Skeletal muscle tissue (tissue), 4 donors: ENCODE data around the gene STAMBP. TPM values are rescaled to one million over a fixed set of nuclear protein-coding genes. Genes with fewer than 3 reads are reported as not detected.
"Not testable (repeated sequence)": the region's sequence is repeated elsewhere in the genome, so short reads cannot be mapped to it uniquely, and the experiment has no call there.

ENCODE experiments used
- H3K27ac ChIP-seq: one replicate; pipeline ENCODE4 v1.7.0; 2013; ENCODE audit warnings: mild to moderate bottlenecking, low read depth, low read length, inconsistent platforms
- H3K27me3 ChIP-seq, 3 donors: one replicate each; pipeline ENCODE4 v1.7.0; 2013; ENCODE audit warnings: low read length in 3 of 3; ENCODE audit not compliant: control insufficient read depth in 3 of 3, insufficient read depth in 3 of 3
- H3K36me3 ChIP-seq, 3 donors: one replicate each; pipeline ENCODE4 v1.7.0; 2013; ENCODE audit warnings: low read length in 3 of 3; ENCODE audit not compliant: control insufficient read depth in 3 of 3, insufficient read depth in 3 of 3
- H3K4me1 ChIP-seq, 3 donors: one replicate each; pipeline ENCODE4 v1.7.0; 2013; ENCODE audit warnings: low read length in 3 of 3, mild to moderate bottlenecking in 3 of 3; ENCODE audit not compliant: control insufficient read depth in 3 of 3, insufficient read depth in 3 of 3
- H3K4me3 ChIP-seq, 3 donors: one replicate each; pipeline ENCODE4 v1.7.0; 2013; ENCODE audit warnings: low read length in 3 of 3
- H3K9ac ChIP-seq, 3 donors: one replicate each; pipeline ENCODE4 v1.7.0; 2013; ENCODE audit warnings: low read length in 3 of 3, mild to moderate bottlenecking in 3 of 3, moderate library complexity in 2 of 3, low read depth in 1 of 3
- H3K9me3 ChIP-seq, 3 donors: one replicate each; pipeline ENCODE4 v1.7.0; 2013; ENCODE audit warnings: low read length in 3 of 3; ENCODE audit not compliant: control insufficient read depth in 3 of 3
- total RNA-seq: library from RNA; depleted of rRNA; stranded (reverse); fragments of >200 nt; gene quantifications from one replicate; pipeline ENCODE4 v1.2.3, GENCODE V29; 2014
- donor health status: Osteomylitis.

Gene STAMBP
- total RNA-seq, 1 donor from 2014 or later = 12.0 TPM

GRCh38 chr2:73902284-73902683 is 73.5 kb downstream of the STAMBP start:
- Histone ChIP-seq H3K27ac (no peak overlapping the region), H3K36me3 (no peaks in the 10 kb centered on the region), H3K27me3 (peaks cover 10 to 13% (median 12%) of the 10 kb centered on the region in 3 donors), H3K9ac (no peak overlapping the region), H3K4me3 (no peak overlapping the region), H3K9me3 (no peaks in the 10 kb centered on the region), H3K4me1 (peaks cover 0 to 2% (median under 1%) of the 10 kb centered on the region in 3 donors)

GRCh38 chr2:73903313-73903712 is 74.6 kb downstream of the STAMBP start:
- no peaks in the 10 kb centered on the region for H3K9me3 ChIP-seq
- no peak overlapping the region for H3K4me3 ChIP-seq
- H3K9ac ChIP-seq = no peak overlapping the region
- H3K36me3 ChIP-seq = no peaks in the 10 kb centered on the region
- no peak overlapping the region for H3K27ac ChIP-seq
- H3K27me3 ChIP-seq = peaks cover 10 to 13% (median 12%) of the 10 kb centered on the region in 3 donors
- H3K4me1 ChIP-seq = no peaks in the 10 kb centered on the region

GRCh38 chr2:73903949-73904613 is 75.3 kb downstream of the STAMBP start:
- peaks cover 10 to 13% (median 12%) of the 10 kb centered on the region in 3 donors for H3K27me3 ChIP-seq
- not testable (repeated sequence) for H3K9ac ChIP-seq, H3K27ac ChIP-seq, H3K4me1 ChIP-seq, H3K9me3 ChIP-seq, H3K4me3 ChIP-seq, H3K36me3 ChIP-seq

- Histone ChIP-seq H3K4me1 (no peaks in the 10 kb centered on the region), H3K9me3 (no peaks in the 10 kb centered on the region), H3K4me3 (no peak overlapping the region), H3K27me3 (peaks cover 10 to 13% (median 12%) of the 10 kb centered on the region in 3 donors), H3K9ac (no peak overlapping the region), H3K36me3 (no peaks in the 10 kb centered on the region), H3K27ac (no peak overlapping the region)
These were observed 76.2 kb downstream of the STAMBP start for GRCh38 chr2:73904952-73905351.

GRCh38 chr2:73906847-73907505 is 78.2 kb downstream of the STAMBP start:
- Histone ChIP-seq H3K36me3 (no peaks in the 10 kb centered on the region), H3K27ac (no peak overlapping the region)

GRCh38 chr2:73907840-73908452 is 79.2 kb downstream of the STAMBP start:
- Histone ChIP-seq H3K36me3 (no peaks in the 10 kb centered on the region), H3K9me3 (no peaks in the 10 kb centered on the region), H3K4me3 (no peak overlapping the region), H3K27ac (no peak overlapping the region), H3K4me1 (no peaks in the 10 kb centered on the region), H3K27me3 (peaks cover 0 to 4% (median 0%) of the 10 kb centered on the region in 3 donors), H3K9ac (no peak overlapping the region)

More at GRCh38 chr2:73906847-73907505, 78.2 kb downstream of the STAMBP start:
- Histone ChIP-seq H3K4me3 (no peak overlapping the region), H3K9ac (no peak overlapping the region), H3K27me3 (peaks cover 6 to 9% (median 6%) of the 10 kb centered on the region in 3 donors), H3K4me1 (no peaks in the 10 kb centered on the region), H3K9me3 (no peaks in the 10 kb centered on the region)

GRCh38 chr2:73908689-73909652 is 80.2 kb downstream of the STAMBP start:
- H3K4me1 ChIP-seq = no peaks in the 10 kb centered on the region
- H3K9me3 ChIP-seq = no peaks in the 10 kb centered on the region
- H3K9ac ChIP-seq = no peak overlapping the region
- H3K36me3 ChIP-seq = no peaks in the 10 kb centered on the region
- no peak overlapping the region for H3K4me3 ChIP-seq
- no peaks in the 10 kb centered on the region for H3K27me3 ChIP-seq
- H3K27ac ChIP-seq = no peak overlapping the region

- Histone ChIP-seq H3K4me3 (no peak overlapping the region), H3K9me3 (no peaks in the 10 kb centered on the region), H3K36me3 (no peaks in the 10 kb centered on the region), H3K27me3 (no peaks in the 10 kb centered on the region), H3K9ac (no peak overlapping the region), H3K4me1 (no peaks in the 10 kb centered on the region), H3K27ac (no peak overlapping the region)
These were observed 82.2 kb downstream of the STAMBP start for GRCh38 chr2:73910873-73911547.

GRCh38 chr2:73911548-73912208 is 82.9 kb downstream of the STAMBP start:
- H3K36me3 ChIP-seq = no peaks in the 10 kb centered on the region
- no peak overlapping the region for H3K27ac ChIP-seq
- no peaks in the 10 kb centered on the region for H3K27me3 ChIP-seq
- H3K9ac ChIP-seq = no peak overlapping the region
- H3K9me3 ChIP-seq = no peaks in the 10 kb centered on the region
- H3K4me3 ChIP-seq = no peak overlapping the region
- no peaks in the 10 kb centered on the region for H3K4me1 ChIP-seq
